GM12873 (cell line): ENCODE data around the gene IGSF21.

Experiments used
- CTCF ChIP-seq: IDR thresholded peaks from 2 replicates; pipeline ENCODE4 v1.5.1; 2012; ENCODE audit warnings: low read depth, mild to moderate bottlenecking, moderate library complexity, low read length, control low read depth; ENCODE audit not compliant: insufficient read depth; ENCODE audit errors: missing control alignments

The IGSF21 gene

DNA sequence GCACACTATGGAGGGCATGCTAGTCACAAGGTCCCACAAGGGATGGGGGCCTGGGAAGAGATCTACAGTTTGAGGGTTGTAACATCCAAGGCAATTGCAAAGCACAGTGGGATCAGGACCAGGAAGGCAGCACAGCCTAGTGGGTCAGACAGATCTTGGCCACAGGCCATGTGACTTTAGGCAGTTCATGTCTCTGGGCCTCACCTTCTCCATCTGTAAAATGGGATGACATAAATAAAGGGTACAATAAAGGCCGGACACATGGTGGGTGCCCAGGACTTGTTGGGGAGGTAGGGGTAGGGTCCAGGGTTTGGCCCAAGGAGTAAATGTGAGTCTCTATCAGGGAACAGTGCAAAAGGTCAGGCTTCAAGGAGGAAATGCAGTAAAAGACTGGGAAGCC lies 18.1 kb upstream of the IGSF21 start:
- no peak for TF ChIP-seq CTCF

DNA sequence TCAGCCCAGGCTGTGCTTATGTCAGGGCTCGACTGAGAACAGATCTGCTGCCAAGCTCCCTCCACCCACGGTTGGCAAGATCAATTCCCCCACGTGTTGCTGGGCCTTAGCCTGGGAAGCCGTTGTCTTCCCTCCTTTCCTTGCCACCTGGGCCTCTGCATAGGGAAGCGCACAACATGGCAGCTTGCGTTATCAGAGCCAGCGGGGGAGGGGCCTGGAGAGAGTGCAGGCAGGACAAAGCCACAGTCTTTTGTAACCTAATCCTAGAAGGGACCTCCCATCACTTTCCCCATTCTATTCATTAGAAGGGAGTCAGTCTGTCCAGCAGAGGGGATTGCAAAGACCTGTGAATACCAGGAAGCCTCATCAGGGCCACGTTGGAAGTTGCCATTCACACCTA lies 17.0 kb upstream of the IGSF21 start:
- no peak for TF ChIP-seq CTCF

- no peak for TF ChIP-seq CTCF
Observed at GRCh38 chr1:18091660-18092446, 15.7 kb upstream of the IGSF21 start.

DNA sequence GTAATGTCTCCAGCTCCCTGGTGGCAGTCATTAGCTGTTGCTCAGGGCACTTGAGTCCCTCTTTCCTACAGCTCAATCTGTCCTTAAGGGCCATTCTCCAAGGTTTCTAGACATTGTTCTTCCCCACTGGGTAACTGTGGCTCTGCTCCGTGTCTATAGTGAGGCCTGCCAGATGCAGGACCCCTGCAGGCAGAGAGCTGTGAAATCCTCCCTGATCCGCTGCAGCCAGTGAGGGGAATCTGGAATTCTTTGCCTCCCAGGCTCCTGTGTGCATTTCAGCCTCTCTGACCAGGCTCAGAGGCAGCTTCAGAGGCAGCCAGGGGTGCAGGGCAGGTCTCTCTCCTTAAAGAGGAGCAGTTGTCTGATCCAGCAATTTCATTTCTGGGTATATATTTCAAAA lies 14.4 kb upstream of the IGSF21 start:
- no peak for TF ChIP-seq CTCF

- no peak for TF ChIP-seq CTCF
Observed at GRCh38 chr1:18093646-18094045, 14.0 kb upstream of the IGSF21 start.

- TF ChIP-seq CTCF: no peak
Observed at GRCh38 chr1:18094096-18094495, 13.5 kb upstream of the IGSF21 start.

- TF ChIP-seq CTCF: no peak
Observed at GRCh38 chr1:18097206-18097605, 10.4 kb upstream of the IGSF21 start.
